A549 (cell line): ENCODE measurements around the gene DENR.

ENCODE experiments used
- CTCF ChIP-seq: fragments of >200 bp; sonication (Bioruptor Twin); formaldehyde crosslinking; IDR thresholded peaks from 3 replicates; pipeline ENCODE4 v1.5.1; 2016
- JUN ChIP-seq, 2 experiments: fragments of >200 bp; sonication (Bioruptor Twin); formaldehyde crosslinking; IDR thresholded peaks; 2 replicates in 1 of 2; 3 replicates in 1 of 2; pipeline ENCODE4 v1.6.1; 2016 to 2017
- NPAS2 ChIP-seq: fragments of 250-450 bp; sonication (Bioruptor Pico); IDR thresholded peaks from 2 replicates; pipeline ENCODE4 v1.8.0; 2022; ENCODE audit warnings: mild to moderate bottlenecking, moderate library complexity, borderline replicate concordance
- POLR2A ChIP-seq: IDR thresholded peaks from 2 replicates; pipeline ENCODE4 v1.6.1; 2012; ENCODE audit warnings: mild to moderate bottlenecking, low read length
- TFCP2L1 ChIP-seq: fragments of 250-450 bp; sonication (Bioruptor Pico); IDR thresholded peaks from 2 replicates; pipeline ENCODE4 v1.5.0; 2021; ENCODE audit warnings: mild to moderate bottlenecking
- ZFP36 ChIP-seq: fragments of 450-650 bp; IDR thresholded peaks from 2 replicates; pipeline ENCODE4 v1.6.1; 2014; ENCODE audit warnings: borderline replicate concordance; ENCODE audit not compliant: partially characterized antibody

GRCh38 chr12:122747224-122748135, 5.1 kb upstream of the DENR start:
- TF ChIP-seq CTCF (no peak), POLR2A (no peak), TFCP2L1 (CRISPR knock-in tag) (no peak), NPAS2 (CRISPR knock-in tag) (no peak), ZFP36 (no peak), JUN (IDR thresholded peaks at IDR 0.05) (no peak)
